K562 (cell line): ENCODE results near the gene CCDC116. TPM values are rescaled to one million over a fixed set of nuclear protein-coding genes. Genes with fewer than 3 reads are reported as not detected.

ENCODE experiments used
- FOS ChIP-seq: IDR thresholded peaks from 3 replicates; pipeline ENCODE4 v1.6.1; 2011; ENCODE audit not compliant: insufficient read length; ENCODE audit errors: extremely low read depth
- KAT2B ChIP-seq: IDR thresholded peaks from one replicate; pipeline ENCODE4 v1.6.1; 2012; ENCODE audit warnings: low read depth, mild to moderate bottlenecking, control low read depth, inconsistent platforms, low read length, moderate library complexity
- MAFG ChIP-seq: fragments of 450-650 bp; conservative IDR thresholded peaks from 2 replicates; pipeline ENCODE4 v1.6.1; 2016; ENCODE audit warnings: missing genetic modification characterization, missing compliant biosample characterization
- MYC ChIP-seq, 2 experiments: fragments of 250-450 bp in 1 of 2; sonication (Bioruptor Pico) in 1 of 2; IDR thresholded peaks; 2 replicates each; pipeline versions ENCODE4 v1.5.1 to v1.6.1; 2012 to 2021; ENCODE audit warnings: low read depth in 2 of 2, borderline replicate concordance in 1 of 2, improper control_type of control experiment in 1 of 2, low read length in 1 of 2, mild to moderate bottlenecking in 1 of 2, moderate library complexity in 1 of 2
- RFX5 ChIP-seq: IDR thresholded peaks from 2 replicates; pipeline ENCODE4 v1.6.1; 2011; ENCODE audit warnings: low read depth, mild to moderate bottlenecking, improper control_type of control experiment, low read length
- SIRT6 ChIP-seq: IDR thresholded peaks from one replicate; pipeline ENCODE4 v1.6.1; 2012; ENCODE audit warnings: low read depth, mild to moderate bottlenecking, control low read depth, inconsistent platforms, low read length, moderate library complexity
- SMAD1 ChIP-seq: fragments of 150-350 bp; IDR thresholded peaks from 2 replicates; pipeline ENCODE4 v1.6.1; 2014; ENCODE audit warnings: low read length, low read depth; ENCODE audit not compliant: partially characterized antibody
- SMC3 ChIP-seq: conservative IDR thresholded peaks from 2 replicates; pipeline ENCODE4 v1.6.1; 2011; ENCODE audit warnings: low read depth, low read length, improper control_type of control experiment; ENCODE audit not compliant: insufficient read depth
- STAT6 ChIP-seq: sonication (generic); formaldehyde crosslinking; IDR thresholded peaks from 2 replicates; pipeline ENCODE4 v1.8.1; 2023; ENCODE audit warnings: mild to moderate bottlenecking, missing genetic modification reagents
- TBL1XR1 ChIP-seq, 2 experiments: IDR thresholded peaks; 2 replicates each; pipeline ENCODE4 v1.6.1; 2012; ENCODE audit warnings: improper control_type of control experiment in 2 of 2, low read length in 2 of 2, mild to moderate bottlenecking in 1 of 2
- ZNF592 ChIP-seq: fragments of 450-650 bp; IDR thresholded peaks from 2 replicates; pipeline ENCODE4 v1.6.1; 2017; ENCODE audit warnings: antibody characterized with exemption, mild to moderate bottlenecking
- polyA plus RNA-seq, 8 experiments: library from polyadenylated mRNA; depleted of rRNA in 4 of 8; stranded (reverse) in 5 of 8; unstranded in 3 of 8; fragments of >200 nt; fragmentation: Nextera tagmentation in 2 of 8; fragmentation: Illumina TruSeq in 1 of 8; extraction: Ambion mirVana in 2 of 8; extraction: Trizol in 1 of 8; gene quantifications; 2 replicates each; pipeline versions ENCODE4 v1.2.1 to v1.2.3, GENCODE V29; 2011 to 2014; ENCODE audit warnings: inconsistent platforms in 1 of 8, missing spikeins in 1 of 8
- total RNA-seq, 7 experiments: library from RNA; depleted of rRNA in 6 of 7; stranded (reverse); fragments of >200 nt in 6 of 7; fragmentation: Illumina TruSeq in 2 of 7; extraction: Trizol in 2 of 7; gene quantifications; 2 replicates each; pipeline versions ENCODE4 v1.2.1 to v1.2.3, GENCODE V29; 2011 to 2021; ENCODE audit warnings: low replicate concordance in 1 of 7

The CCDC116 gene
- total and polyA plus RNA-seq, 9 of the 15 experiments (the other 6 are each of a cell fraction or from before 2014, with no cell fraction given): 1.6 to 11.3 (median 4.7) TPM

GRCh38 chr22:21646608-21647590, 14.3 kb downstream of the CCDC116 start (continued):
- TF ChIP-seq ZNF592 (no peak), FOS (no peak), MYC (IDR thresholded peaks at IDR 0.05; ENCODE audit: low read depth, low read length) (peak; percentile 67), MYC (CRISPR knock-in tag; IDR thresholded peaks at IDR 0.05; ENCODE audit: borderline replicate concordance, low read depth) (no peak), KAT2B (no peak), SMAD1 (peak; percentile 59), MAFG (no peak), RFX5 (0 out of 2 replicates have a peak, but pooled peaks have one; percentile 57), STAT6 (CRISPR knock-in tag) (peak; percentile 83; the same call in 1 of the 2 replicates), SIRT6 (peak; percentile 52), TBL1XR1 (IDR thresholded peaks at IDR 0.05; ENCODE audit: low read length in 2 of 2) (peak; percentile 69 to 90; a peak in 3 of 4 replicates), SMC3 (peak; percentile 99)
